ENCODE results near the gene EIF4G3.

- no peak for TF ChIP-seq CTCF (IDR thresholded peaks at IDR 0.05; ENCODE audit: low read depth, low read length, poor library complexity, severe bottlenecking)
- no peak for TF ChIP-seq EZH2phosphoT487 (IDR thresholded peaks at IDR 0.05; ENCODE audit: borderline replicate concordance, low read length)
Measured at GRCh38 chr1:21139601-21140000, 37.1 kb downstream of the EIF4G3 start.
